WTC11 (cell line): ENCODE measurements around the gene SST. TPM values are rescaled to one million over a fixed set of nuclear protein-coding genes. Genes with fewer than 3 reads are reported as not detected.

ENCODE experiments used
- CBFB ChIP-seq: sonication (generic); formaldehyde crosslinking; IDR thresholded peaks from 2 replicates; pipeline ENCODE4 v1.8.1; 2022; ENCODE audit warnings: mild to moderate bottlenecking, low read depth, missing genetic modification reagents
- CTCF ChIP-seq: fragments of 200-600 bp; IDR thresholded peaks from 2 replicates; pipeline ENCODE4 v1.8.0; 2022; ENCODE audit warnings: antibody characterized with exemption
- ELF4 ChIP-seq: sonication (generic); formaldehyde crosslinking; IDR thresholded peaks from 2 replicates; pipeline ENCODE4 v1.8.1; 2022; ENCODE audit warnings: low read depth, mild to moderate bottlenecking, moderate library complexity, missing genetic modification reagents
- ERG ChIP-seq: fragments of 250-450 bp; sonication (Bioruptor Pico); IDR thresholded peaks from 2 replicates; pipeline ENCODE4 v1.8.0; 2021; ENCODE audit warnings: mild to moderate bottlenecking
- HMGXB4 ChIP-seq: sonication (generic); formaldehyde crosslinking; IDR thresholded peaks from 2 replicates; pipeline ENCODE4 v1.8.1; 2023; ENCODE audit warnings: mild to moderate bottlenecking, moderate library complexity, missing genetic modification reagents
- NFATC4 ChIP-seq: fragments of 250-450 bp; sonication (Bioruptor Pico); IDR thresholded peaks from 2 replicates; pipeline ENCODE4 v1.9.0; 2021; ENCODE audit warnings: mild to moderate bottlenecking
- NFE2L1 ChIP-seq: sonication (generic); formaldehyde crosslinking; IDR thresholded peaks from 2 replicates; pipeline ENCODE4 v1.8.1; 2023; ENCODE audit warnings: missing genetic modification reagents
- NR1H2 ChIP-seq: sonication (generic); formaldehyde crosslinking; IDR thresholded peaks from 2 replicates; pipeline ENCODE4 v1.9.0; 2021; ENCODE audit warnings: mild to moderate bottlenecking, moderate library complexity, missing genetic modification reagents
- PREB ChIP-seq: sonication (generic); formaldehyde crosslinking; IDR thresholded peaks from 2 replicates; pipeline ENCODE4 v1.8.1; 2022; ENCODE audit warnings: mild to moderate bottlenecking, missing genetic modification reagents, moderate library complexity, borderline replicate concordance
- PRRX2 ChIP-seq: fragments of 250-450 bp; sonication (Bioruptor Pico); IDR thresholded peaks from 2 replicates; pipeline ENCODE4 v1.8.0; 2021; ENCODE audit warnings: mild to moderate bottlenecking
- ZNF121 ChIP-seq: sonication (generic); formaldehyde crosslinking; IDR thresholded peaks from 2 replicates; pipeline ENCODE4 v1.8.0; 2023; ENCODE audit warnings: missing genetic modification reagents
- ZNF416 ChIP-seq: fragments of 250-450 bp; sonication (Bioruptor Pico); IDR thresholded peaks from 2 replicates; pipeline ENCODE4 v1.9.0; 2021; ENCODE audit warnings: mild to moderate bottlenecking, inconsistent platforms
- ZNF423 ChIP-seq: fragments of 250-450 bp; sonication (Bioruptor Pico); IDR thresholded peaks from 2 replicates; pipeline ENCODE4 v2.1.2; 2022; ENCODE audit warnings: mild to moderate bottlenecking, moderate library complexity
- total RNA-seq: library from RNA; stranded (reverse); gene quantifications from 3 replicates; pipeline ENCODE4 v1.2.3, GENCODE V29; 2021
- TF ChIP-seq, protein P1 (sequence below): fragments of 250-450 bp; sonication (Bioruptor Pico); IDR thresholded peaks from 2 replicates; pipeline ENCODE4 v1.9.0; 2021; ENCODE audit warnings: moderate library complexity, mild to moderate bottlenecking, inconsistent platforms, borderline replicate concordance
- TF ChIP-seq, protein P2 (sequence below): sonication (generic); formaldehyde crosslinking; IDR thresholded peaks from 2 replicates; pipeline ENCODE4 v1.8.1; 2022; ENCODE audit warnings: mild to moderate bottlenecking, moderate library complexity, missing genetic modification reagents
- TF ChIP-seq, protein P3 (sequence below): sonication (generic); formaldehyde crosslinking; IDR thresholded peaks from 2 replicates; pipeline ENCODE4 v1.8.0; 2022; ENCODE audit warnings: mild to moderate bottlenecking, missing genetic modification reagents
- TF ChIP-seq, protein P4 (sequence below): sonication (generic); formaldehyde crosslinking; IDR thresholded peaks from 2 replicates; pipeline ENCODE4 v1.8.0; 2023; ENCODE audit warnings: mild to moderate bottlenecking, missing genetic modification reagents
- TF ChIP-seq, protein P5 (sequence below): sonication (generic); formaldehyde crosslinking; IDR thresholded peaks from 2 replicates; pipeline ENCODE4 v1.8.0; 2022; ENCODE audit warnings: mild to moderate bottlenecking, missing genetic modification reagents
- TF ChIP-seq, protein P6 (sequence below): fragments of 250-450 bp; sonication (Bioruptor Pico); IDR thresholded peaks from 2 replicates; pipeline ENCODE4 v2.1.2; 2022; ENCODE audit warnings: mild to moderate bottlenecking, moderate library complexity
- TF ChIP-seq, protein P7 (sequence below): sonication (generic); formaldehyde crosslinking; IDR thresholded peaks from 2 replicates; pipeline ENCODE4 v1.8.1; 2022; ENCODE audit warnings: low read depth, mild to moderate bottlenecking, moderate library complexity, missing genetic modification reagents, borderline replicate concordance

Gene SST
- total RNA-seq, 1 experiment from 2014 or later, result 0.70 TPM

GRCh38 chr3:187719628-187720336 is 49.6 kb upstream of the SST start (continued):
- TF ChIP-seq, protein P1, sequence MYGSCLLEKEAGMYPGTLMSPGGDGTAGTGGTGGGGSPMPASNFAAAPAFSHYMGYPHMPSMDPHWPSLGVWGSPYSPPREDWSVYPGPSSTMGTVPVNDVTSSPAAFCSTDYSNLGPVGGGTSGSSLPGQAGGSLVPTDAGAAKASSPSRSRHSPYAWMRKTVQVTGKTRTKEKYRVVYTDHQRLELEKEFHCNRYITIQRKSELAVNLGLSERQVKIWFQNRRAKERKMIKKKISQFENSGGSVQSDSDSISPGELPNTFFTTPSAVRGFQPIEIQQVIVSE (CRISPR knock-in tag), result no peak
- TF ChIP-seq, protein P2, sequence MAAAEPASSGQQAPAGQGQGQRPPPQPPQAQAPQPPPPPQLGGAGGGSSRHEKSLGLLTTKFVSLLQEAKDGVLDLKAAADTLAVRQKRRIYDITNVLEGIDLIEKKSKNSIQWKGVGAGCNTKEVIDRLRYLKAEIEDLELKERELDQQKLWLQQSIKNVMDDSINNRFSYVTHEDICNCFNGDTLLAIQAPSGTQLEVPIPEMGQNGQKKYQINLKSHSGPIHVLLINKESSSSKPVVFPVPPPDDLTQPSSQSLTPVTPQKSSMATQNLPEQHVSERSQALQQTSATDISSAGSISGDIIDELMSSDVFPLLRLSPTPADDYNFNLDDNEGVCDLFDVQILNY (CRISPR knock-in tag), result no peak
- TF ChIP-seq ELF4 (CRISPR knock-in tag) (no peak), HMGXB4 (CRISPR knock-in tag) (no peak), PRRX2 (no peak), CTCF (no peak), ZNF416 (CRISPR knock-in tag) (no peak), NFE2L1 (CRISPR knock-in tag) (no peak), ERG (CRISPR knock-in tag) (no peak), ZNF423 (CRISPR knock-in tag) (peak; percentile 34; the same call in 1 of the 2 replicates), PREB (no peak), NR1H2 (CRISPR knock-in tag) (no peak), NFATC4 (CRISPR knock-in tag) (no peak), CBFB (CRISPR knock-in tag) (no peak), ZNF121 (CRISPR knock-in tag) (no peak)
- TF ChIP-seq, protein P3, sequence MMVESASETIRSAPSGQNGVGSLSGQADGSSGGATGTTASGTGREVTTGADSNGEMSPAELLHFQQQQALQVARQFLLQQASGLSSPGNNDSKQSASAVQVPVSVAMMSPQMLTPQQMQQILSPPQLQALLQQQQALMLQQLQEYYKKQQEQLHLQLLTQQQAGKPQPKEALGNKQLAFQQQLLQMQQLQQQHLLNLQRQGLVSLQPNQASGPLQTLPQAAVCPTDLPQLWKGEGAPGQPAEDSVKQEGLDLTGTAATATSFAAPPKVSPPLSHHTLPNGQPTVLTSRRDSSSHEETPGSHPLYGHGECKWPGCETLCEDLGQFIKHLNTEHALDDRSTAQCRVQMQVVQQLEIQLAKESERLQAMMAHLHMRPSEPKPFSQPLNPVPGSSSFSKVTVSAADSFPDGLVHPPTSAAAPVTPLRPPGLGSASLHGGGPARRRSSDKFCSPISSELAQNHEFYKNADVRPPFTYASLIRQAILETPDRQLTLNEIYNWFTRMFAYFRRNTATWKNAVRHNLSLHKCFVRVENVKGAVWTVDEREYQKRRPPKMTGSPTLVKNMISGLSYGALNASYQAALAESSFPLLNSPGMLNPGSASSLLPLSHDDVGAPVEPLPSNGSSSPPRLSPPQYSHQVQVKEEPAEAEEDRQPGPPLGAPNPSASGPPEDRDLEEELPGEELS (CRISPR knock-in tag), result no peak
- TF ChIP-seq, protein P4, sequence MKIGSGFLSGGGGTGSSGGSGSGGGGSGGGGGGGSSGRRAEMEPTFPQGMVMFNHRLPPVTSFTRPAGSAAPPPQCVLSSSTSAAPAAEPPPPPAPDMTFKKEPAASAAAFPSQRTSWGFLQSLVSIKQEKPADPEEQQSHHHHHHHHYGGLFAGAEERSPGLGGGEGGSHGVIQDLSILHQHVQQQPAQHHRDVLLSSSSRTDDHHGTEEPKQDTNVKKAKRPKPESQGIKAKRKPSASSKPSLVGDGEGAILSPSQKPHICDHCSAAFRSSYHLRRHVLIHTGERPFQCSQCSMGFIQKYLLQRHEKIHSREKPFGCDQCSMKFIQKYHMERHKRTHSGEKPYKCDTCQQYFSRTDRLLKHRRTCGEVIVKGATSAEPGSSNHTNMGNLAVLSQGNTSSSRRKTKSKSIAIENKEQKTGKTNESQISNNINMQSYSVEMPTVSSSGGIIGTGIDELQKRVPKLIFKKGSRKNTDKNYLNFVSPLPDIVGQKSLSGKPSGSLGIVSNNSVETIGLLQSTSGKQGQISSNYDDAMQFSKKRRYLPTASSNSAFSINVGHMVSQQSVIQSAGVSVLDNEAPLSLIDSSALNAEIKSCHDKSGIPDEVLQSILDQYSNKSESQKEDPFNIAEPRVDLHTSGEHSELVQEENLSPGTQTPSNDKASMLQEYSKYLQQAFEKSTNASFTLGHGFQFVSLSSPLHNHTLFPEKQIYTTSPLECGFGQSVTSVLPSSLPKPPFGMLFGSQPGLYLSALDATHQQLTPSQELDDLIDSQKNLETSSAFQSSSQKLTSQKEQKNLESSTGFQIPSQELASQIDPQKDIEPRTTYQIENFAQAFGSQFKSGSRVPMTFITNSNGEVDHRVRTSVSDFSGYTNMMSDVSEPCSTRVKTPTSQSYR (CRISPR knock-in tag), result no peak
- TF ChIP-seq, protein P5, sequence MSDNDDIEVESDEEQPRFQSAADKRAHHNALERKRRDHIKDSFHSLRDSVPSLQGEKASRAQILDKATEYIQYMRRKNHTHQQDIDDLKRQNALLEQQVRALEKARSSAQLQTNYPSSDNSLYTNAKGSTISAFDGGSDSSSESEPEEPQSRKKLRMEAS, result peak; percentile 48; the same call in 1 of the 2 replicates
- TF ChIP-seq, protein P6, sequence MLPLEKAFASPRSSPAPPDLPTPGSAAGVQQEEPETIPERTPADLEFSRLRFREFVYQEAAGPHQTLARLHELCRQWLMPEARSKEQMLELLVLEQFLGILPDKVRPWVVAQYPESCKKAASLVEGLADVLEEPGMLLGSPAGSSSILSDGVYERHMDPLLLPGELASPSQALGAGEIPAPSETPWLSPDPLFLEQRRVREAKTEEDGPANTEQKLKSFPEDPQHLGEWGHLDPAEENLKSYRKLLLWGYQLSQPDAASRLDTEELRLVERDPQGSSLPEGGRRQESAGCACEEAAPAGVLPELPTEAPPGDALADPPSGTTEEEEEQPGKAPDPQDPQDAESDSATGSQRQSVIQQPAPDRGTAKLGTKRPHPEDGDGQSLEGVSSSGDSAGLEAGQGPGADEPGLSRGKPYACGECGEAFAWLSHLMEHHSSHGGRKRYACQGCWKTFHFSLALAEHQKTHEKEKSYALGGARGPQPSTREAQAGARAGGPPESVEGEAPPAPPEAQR (CRISPR knock-in tag), result no peak
- TF ChIP-seq, protein P7, sequence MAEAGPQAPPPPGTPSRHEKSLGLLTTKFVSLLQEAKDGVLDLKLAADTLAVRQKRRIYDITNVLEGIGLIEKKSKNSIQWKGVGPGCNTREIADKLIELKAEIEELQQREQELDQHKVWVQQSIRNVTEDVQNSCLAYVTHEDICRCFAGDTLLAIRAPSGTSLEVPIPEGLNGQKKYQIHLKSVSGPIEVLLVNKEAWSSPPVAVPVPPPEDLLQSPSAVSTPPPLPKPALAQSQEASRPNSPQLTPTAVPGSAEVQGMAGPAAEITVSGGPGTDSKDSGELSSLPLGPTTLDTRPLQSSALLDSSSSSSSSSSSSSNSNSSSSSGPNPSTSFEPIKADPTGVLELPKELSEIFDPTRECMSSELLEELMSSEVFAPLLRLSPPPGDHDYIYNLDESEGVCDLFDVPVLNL (CRISPR knock-in tag), result no peak
